RCC 7860 (cell line): ENCODE results near the gene MT1X.

Source experiments
- DNase-seq: peaks from one replicate; pipeline ENCODE4 v3.0.0-alpha.2; 2015; ENCODE audit warnings: low spot score
- FAIRE-seq: peaks from 2 replicates; lab custom pipeline; 2012; peaks lifted over from hg19 to GRCh38; lab: Jason Lieb, UNC

The MT1X gene

DNA sequence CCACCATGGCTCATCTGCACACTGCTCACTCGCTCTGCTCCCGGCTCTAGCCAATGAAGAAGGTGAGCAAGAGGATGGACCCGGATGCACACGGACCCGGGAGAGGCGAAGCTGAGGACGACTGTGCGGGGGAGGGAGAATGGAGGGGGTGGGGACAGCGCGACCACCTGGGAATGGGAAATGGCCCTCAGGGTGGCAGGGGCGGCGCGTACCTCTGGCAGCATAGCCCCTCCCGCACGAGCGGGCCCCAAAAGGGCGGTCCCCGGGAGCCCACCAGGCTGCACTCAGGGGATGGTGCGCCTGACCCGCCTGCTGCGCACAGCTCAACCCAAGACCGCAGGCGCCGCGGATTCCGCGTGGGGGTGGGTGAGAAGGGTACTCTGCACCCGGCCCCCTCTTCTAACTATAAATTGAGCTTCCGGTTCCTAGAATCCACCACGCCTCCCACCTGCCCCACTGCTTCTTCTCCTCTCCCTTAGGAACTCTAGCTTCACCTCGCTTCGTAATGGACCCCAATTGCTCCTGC, 6.5 kb upstream of the MT1X start:
- DNase-seq (no peak), FAIRE-seq (no peak)

DNA sequence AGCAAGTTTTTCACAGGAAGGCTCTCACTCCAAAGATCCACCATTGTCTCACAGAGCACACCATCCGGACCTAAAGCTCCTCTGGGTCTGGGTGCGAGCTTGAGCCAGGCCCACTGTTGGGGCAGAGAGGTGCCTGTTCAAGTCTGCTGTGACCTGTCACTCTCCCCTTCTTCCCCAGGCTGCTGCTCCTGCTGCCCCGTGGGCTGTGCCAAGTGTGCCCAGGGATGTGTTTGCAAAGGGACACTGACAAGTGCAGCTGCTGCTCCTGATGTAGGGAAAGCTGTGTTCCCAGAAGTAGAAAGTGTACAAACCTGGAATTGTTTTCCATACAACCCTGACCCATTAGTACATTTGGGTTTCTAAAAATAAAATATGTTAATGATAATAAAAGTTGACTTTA, 4.8 kb upstream of the MT1X start:
- no peak for DNase-seq
- no peak for FAIRE-seq

DNA sequence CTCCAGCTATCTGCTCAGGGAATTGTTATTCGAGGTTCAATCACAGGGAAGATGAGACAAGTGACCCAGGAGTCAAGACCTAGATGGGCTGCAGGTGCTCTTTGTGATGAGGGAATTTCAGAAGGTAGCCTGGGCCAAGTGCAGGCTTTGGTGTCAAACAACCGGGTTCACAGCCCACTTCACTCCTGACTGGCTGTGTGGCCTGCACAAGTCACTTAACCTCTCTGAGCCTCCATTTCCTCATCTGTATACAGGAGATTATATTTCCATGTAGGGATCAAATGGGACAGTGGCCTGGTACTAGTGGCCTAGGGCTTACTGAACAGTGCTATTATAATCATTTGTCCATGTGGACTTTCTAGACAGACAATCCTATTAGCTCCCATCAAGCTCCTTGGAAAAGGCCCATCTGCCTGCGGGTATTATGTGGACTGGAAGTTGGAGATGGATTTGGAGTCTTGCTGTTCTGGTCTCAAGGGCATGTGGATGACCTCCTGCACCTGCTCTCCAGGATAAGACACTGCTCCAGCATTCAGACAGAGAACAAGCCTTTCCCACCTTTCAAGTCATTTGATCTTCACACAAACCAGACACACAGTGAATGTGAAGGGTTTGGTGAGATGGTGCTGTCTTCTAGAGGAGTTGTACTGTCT, 3.1 kb upstream of the MT1X start:
- DNase-seq (no peak), FAIRE-seq (no peak)

DNA sequence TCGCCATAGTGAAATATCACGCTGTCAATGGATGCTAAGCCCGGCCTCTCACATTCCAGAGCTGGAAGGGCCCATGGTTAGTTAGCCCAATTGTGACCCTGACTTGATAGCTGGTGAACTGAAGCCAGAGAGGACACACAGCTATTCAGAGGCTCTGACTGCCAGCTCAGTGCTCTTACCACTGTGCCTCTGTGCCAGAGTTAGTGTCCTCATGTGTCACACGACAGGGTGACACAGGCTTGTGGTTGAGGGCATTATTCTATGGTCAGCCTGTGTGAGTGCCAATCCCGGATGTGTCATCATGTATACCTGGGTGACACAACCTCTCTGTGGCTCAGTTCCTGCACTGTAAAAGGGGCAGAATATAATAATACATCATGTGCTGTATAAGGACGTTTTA, 2.5 kb upstream of the MT1X start:
- DNase-seq (peak; percentile 85), FAIRE-seq (peak; percentile 59)

DNA sequence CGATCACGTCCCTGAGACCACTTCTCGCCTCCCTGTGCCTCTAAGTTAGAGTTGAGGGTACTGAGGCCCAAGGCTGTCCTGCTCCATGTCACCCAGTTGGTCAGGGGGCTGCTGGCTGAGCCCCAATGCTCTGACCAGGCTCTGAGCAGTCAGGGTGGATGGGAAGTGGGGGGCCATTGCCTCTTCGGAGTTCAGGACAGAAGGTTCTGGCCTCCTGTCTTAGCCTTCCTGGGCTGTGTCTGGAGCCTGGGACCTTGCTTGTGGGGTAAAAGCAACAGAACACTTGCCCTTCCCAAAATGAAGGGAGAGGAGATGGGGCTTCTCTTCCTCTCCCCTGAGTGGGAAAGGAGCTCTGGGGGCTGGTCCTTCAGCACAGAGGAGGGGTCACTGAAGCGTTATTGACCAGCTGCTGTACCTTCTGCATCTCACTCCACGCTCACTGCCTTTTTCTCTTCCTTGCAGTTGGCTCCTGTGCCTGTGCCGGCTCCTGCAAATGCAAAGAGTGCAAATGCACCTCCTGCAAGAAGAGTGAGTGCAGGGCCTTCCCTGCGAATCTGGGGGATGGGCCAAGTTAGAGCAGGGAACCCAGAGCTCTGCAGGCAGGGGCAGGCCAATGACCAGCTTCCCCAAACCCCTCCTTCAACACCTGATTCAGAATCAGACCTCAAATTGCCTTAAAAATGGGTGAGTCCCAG, 580 bp downstream of the MT1X start:
- FAIRE-seq = no peak

DNA sequence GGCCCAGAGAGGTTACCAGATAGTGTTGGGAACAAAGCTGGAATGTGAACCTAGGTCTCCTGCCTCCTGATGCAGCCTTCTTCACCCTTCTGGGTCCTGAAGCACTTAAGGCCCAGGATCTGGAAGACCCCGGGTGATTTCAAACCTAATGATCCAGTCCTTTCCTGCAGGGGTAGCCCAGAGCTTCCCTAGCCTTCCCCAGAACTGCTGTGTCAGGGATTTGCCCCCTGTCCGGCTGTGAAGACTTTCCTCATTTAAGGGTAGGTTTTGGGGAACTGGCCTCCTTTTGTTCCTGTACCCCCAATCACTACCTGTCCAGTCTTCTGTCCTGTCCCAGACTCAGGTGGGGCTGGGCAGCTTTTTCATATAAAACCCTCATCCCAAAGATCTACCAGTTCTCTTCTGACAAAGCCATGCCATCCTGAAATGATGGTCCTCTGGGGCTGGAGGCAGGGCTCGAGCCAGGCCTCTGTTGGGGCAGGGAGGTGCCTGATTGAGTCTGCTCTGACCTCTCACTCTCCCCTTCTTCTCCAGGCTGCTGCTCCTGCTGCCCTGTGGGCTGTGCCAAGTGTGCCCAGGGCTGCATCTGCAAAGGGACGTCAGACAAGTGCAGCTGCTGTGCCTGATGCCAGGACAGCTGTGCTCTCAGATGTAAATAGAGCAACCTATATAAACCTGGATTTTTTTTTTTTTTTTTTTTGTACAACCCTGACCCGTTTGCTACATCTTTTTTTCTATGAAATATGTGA, 1.3 kb downstream of the MT1X start:
- FAIRE-seq = no peak

More for the DNA sequence above, 580 bp downstream of the MT1X start:
- DNase-seq = no peak

DNA sequence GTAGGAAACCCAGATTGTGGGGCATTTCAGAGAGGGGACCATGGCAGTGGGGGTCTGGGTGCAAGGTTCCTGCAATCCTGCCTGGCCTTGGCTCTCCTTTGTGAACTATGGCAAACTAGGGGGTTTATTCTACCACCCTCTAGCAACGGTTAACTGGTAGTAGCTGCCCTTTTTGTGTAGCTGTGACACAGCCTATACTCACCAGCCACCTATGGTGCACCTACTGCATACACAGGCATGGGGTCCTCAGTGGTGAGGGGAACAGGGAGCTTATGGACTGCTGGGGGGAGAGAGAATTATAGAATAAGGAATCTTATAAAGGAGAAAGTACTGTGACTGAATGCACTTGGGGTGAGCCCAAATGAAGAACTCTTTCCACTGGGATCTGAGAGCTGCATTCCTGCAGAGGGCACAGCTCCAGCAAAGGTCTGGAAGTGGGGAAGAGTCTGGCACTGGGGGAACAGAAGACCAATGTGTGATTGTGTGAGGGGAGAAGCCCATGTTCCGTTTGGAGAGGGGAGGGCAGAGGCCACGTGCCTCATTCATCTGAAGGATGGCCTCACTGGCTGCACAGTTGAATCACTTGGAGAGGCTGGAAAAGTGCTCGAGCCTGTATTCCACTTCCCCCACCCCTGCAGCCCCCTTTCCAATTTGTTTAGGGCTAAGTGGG, 2.1 kb downstream of the MT1X start:
- FAIRE-seq = no peak
- no peak for DNase-seq

More for the DNA sequence above, 1.3 kb downstream of the MT1X start:
- DNase-seq = no peak

DNA sequence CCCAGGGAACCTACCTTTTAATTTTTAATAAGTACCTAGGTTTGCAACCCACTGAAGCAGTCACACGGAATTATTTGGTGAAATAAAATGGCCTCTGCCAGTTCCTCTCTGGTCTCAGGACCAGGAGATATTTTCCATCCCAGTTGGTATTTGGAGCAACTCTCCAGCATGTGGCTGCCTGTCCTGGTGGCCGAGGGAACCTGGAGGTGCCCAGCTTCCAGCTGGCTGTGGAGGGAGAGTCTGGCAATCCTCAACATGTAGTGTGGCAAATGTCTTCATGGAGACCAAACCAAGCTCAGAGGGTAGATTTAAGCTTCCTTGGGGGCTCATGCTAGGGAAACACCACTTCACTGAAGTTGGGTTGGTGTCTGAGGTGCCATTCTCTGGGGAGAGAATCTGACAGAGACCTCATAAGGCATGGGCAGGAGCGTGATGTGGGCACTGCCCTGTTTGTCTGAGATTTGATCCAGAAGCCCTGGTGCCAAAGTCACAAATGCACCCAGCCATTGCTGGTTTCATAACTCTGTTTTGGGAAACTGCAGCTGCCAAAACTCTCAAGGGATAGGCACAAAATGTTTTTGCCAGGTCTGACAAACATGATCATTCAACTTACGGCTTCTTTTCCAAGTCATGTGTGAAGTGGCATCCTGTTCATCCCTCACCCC, 2.8 kb downstream of the MT1X start:
- FAIRE-seq = no peak
- DNase-seq = no peak

DNA sequence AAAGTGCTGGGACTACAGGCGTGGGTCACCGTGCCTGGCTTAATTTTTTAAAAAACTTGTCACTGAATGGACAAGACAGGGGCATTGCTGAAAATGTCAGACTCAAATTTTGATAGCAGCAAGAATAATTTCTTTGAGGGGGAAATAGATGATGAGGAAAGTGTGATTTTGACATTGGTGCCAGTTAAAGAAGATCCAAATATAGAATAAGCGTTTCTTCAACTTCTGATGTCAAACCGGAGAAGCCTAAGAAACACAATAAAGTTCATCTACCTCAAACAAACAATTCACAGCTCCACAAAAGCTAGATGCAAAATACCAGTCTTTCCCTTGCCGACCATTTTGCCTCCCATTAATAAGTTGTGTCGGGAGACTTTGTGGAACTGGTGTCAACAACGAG, 4.5 kb downstream of the MT1X start:
- FAIRE-seq (no peak), DNase-seq (no peak)

DNA sequence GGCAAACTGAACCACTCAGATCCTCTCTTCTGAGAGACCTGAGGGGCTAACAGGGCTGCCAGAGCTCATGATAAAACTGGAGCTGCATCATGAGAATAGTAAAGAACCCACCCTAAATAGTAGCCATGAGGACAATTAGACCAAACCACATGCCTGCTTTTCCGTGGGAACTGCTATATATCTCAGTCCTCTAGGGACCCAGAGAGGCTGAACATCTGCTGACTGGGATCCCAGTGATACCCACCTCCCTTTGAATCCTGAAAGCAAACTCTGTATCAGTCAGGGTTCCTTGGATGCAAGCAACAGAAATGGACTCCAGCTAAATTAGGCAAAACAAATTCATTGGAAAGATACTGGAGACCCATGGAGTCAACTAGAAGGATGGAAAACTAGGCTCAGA, 6.5 kb downstream of the MT1X start:
- no peak for FAIRE-seq
- DNase-seq = no peak

DNA sequence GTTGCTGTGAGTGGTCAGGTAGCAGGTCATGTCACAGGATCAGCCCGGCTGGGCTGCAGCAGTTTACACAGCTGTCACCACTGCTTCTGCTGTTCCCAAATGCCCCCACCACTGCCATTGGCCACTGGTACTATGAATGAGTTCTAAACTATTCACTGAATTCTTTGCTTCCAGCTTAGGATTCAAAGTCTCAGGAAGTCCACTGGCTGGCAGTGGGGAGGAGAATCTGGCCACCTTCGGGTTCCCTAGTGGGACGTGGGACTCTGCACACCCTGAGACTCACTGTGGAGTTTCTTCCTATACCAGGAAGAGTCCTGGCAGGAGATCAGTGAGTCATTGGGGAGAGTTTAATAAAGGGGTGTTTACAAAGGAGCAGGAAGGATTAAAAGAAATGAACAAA, 6.9 kb downstream of the MT1X start:
- no peak for FAIRE-seq
- no peak for DNase-seq

DNA sequence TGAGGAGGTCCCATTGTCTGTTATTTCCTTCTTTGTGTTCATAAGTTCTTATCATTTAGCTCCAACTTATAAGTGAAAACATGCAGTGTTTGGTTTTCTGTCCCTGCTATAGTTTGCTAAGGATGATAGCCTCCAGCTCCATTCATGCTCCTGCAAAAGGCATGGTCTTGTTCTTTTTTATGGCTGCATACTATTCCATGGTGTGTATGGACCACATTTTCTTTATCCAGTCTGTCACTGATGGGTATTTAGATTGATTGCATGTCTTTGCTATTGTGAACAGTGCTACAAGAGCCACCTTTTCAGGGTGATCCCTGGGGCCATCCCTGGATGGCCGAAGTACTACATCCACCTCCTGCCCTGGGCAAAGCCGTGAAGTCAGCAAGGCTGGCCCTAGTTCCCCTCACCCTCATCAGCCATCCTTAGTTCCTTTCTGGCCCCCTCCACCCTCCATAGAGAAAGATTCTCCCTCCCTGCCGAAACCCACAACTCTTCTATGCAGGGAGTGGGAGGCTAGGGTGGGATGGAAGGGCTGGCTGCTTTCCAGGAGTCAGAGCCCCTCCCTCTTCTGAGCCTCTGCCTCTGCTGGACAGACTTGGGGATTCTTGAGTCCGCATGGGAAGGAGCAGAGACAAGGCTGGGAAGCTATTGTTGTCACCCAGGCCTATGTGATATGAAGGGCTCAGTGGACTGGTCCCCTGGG, 8.3 kb downstream of the MT1X start:
- no peak for FAIRE-seq
- no peak for DNase-seq

DNA sequence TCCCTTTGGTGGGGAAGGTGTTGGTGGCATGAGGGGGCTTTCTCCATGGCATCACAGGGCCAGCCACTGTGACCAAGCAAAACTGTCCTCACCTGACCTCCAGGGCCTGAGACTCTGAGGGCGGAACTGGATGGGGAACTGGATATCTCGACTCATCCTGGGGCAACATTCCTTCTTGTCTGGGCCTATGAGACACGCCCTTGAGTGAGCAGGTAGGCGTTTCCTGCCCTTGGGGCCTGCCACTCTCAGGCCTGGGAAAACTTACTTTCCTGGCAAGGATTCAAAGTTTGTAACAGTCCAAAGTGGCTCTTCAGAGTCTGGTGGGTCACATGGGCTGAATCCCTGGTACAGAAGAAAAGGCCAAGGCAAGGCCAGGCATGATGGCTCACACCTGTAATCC, 9.6 kb downstream of the MT1X start:
- DNase-seq (peak; percentile 73), FAIRE-seq (peak; percentile 38)

DNA sequence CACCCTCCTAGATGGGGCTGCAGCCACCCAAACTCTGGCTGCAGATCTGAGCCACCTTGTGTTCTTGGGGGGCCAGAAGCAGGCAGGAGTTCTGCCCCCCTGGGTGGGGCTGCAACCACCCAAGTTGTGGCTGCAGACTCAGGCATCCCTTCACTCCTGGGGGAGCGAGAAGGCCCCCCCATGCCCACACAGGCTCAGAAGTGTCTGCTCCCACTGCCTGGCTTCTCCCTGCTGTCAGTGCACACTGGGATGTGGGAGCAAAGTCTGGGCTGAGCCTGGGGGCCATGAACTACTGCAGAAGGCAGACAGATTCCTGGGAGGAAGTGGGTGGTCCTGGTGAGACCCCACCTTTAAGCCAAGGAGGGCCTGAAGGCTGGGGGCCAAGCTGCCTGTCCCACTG, 13.0 kb downstream of the MT1X start:
- FAIRE-seq = no peak

DNA sequence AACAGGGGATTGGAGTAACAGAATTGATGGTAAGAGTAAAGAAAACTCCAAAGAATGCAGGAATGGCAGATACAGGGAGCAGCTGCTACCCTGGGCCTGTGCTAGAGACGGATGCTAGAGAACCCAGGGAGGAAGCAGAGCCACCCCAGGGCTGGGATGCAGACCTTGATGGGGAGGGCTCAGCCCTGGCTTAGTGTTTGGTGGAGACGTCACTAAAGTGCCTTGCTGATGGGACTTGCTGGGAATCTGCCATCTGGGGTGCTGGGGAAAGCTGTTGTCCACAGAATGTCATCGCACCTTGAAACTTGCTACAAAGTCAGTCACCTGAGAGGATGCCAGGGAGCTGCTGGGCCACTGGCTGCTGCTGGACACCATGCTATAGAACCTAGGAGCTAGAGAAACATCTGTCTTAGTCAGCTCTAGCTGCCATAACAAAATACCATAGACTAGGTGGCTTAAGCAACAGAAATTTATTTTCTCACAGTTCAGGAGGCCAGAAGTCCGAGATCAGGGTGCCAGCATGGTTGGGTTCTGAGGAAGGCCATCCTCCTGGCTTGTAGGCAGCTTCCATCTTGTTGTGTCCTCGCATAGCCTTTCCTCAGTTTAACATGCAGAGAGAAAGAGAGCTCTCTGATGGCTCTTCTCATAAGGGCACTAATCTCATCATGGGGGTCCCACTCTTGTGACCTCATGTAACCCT, 15.3 kb downstream of the MT1X start:
- FAIRE-seq = no peak
- no peak for DNase-seq

More for the DNA sequence above, 13.0 kb downstream of the MT1X start:
- DNase-seq = no peak

DNA sequence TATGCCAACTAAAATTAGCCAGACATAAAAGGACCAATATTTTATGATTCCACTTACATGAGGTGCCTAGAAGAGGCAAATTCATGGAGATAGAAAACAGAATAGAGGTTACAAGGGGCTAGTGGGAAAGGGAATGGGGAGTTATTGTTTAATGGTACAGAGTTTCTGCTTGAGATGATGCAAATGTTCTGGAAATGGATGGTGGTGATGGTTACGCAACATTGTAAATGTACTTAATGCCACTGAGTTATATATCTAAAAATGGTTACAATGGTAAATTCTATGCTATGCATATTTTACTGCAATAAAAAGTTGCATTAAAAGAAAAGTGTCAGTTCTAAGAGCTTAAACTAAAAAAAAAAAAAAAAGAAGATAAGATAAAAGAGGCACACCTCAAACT, 17.9 kb downstream of the MT1X start:
- FAIRE-seq (no peak), DNase-seq (no peak)

DNA sequence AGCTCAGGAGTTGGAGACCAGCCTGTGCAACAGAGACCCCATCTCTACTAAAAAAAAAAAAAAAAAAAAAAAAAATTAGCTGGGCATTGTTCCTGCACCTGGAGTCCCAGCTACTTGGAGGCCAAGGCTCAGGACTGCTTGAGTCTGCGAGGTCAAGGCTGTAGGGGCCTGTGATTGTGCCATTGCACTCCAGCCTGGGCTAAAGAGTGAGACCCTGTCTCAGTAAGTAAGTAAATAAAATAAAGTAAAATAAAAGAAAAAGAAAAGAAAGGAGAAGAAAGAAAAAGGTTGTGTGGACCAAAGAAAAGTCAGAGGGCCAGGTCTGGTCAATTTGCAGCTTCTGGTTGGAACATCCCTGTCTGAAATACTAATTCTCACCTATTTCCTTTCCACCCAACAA, 18.4 kb downstream of the MT1X start:
- no peak for FAIRE-seq
- no peak for DNase-seq

DNA sequence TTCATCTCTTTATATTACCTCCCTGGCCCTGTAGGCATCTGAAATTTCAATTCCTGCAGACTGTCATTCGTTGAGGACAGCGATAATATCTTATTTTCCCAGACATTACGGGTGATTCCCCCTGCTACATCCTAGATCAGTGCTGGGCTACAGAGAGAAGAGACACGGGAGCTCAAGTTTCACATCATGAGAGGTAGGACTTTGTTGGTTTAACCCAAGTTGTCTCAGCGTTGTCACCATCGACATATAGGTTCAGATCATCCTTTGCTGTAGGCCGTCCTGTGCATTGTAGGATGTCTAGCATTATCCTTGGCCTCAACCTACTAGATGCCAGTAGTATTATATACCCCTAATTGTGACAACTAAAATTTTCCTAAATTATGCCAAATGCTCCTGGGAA, 19.3 kb downstream of the MT1X start:
- DNase-seq (no peak), FAIRE-seq (no peak)

DNA sequence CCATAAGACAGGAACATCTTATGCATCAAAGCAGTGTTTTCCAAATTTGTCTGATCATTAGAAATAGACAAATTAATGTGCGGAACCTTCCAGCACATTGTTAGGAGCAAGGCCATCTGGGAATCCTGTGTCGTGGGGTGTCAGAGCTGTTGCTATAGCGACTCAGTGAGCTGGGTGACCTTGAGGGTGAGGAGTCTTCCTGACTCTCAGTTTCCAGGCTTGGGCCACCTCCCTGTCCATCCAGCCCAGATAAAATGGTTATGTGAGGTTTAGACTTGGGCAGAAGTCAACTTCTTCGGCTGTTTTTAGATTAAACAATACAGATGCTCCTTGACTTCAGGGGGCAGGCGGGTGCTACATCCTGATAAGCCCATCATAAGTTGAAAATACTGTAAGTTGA, 20.6 kb downstream of the MT1X start:
- FAIRE-seq = no peak

More for the DNA sequence above, 20.6 kb downstream of the MT1X start:
- no peak for DNase-seq
